DMS53 treated with DMSO at 0.1 percent for 48 hours (cell line): ENCODE data around the gene COQ9.
"Not testable (repeated sequence)": the region's sequence is repeated elsewhere in the genome, so short reads cannot be mapped to it uniquely, and the experiment has no call there.

ENCODE experiments used
- DNase-seq: peaks from one replicate; lab custom pipeline; 2025; ENCODE audit not compliant: unreplicated experiment; lab: John Stamatoyannopoulos, UW

COQ9 gene, protein sequence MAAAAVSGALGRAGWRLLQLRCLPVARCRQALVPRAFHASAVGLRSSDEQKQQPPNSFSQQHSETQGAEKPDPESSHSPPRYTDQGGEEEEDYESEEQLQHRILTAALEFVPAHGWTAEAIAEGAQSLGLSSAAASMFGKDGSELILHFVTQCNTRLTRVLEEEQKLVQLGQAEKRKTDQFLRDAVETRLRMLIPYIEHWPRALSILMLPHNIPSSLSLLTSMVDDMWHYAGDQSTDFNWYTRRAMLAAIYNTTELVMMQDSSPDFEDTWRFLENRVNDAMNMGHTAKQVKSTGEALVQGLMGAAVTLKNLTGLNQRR

DNA sequence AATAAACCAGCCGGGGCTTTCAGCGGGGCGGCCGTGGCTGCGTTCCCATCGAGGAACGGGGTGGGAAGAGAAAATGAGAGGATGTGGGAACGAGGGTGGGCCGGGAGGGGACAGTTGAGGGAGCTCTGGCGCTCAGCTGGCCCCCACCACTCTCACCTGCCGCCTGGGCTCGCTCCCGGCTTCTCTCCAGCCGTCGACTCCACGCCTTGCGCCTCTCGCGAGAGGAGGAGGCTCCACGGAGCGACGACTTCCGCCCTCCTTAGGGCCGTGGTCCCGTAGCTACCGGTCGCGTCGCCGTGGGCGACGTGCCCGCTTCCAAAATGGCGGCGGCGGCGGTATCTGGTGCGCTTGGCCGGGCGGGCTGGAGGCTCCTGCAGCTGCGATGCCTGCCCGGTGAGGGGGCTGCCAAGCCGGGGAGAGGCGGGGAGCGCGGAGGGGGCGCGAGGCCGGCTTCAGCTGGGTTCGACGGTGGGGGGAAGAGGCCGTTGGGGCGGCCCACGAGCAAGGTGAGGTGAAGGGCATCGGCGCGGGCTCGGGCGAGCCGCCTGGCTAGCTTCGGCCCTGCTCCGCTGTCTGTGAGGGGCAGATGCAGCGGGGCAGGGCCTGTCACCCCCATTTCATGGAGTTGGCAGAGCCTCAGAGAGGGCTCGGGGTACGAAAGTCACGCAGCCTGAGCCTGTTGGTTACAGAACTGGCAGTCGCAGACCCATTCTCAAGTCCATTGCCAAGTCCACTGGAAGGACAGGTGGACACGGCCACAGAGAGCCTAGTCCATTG, at the start of gene COQ9, which contains the start of gene CIAPIN1:
TSS of gene COQ9 (plus strand) at position 294 of the 777 bp plus-strand sequence. CDS start at position 321, 27 bp downstream.
TSS of gene CIAPIN1 (minus strand) at position 200 of the 777 bp plus-strand sequence. CDS start 6,457 bp downstream, outside the sequence.
- peak; percentile 79 for DNase-seq

- DNase-seq, result not testable (repeated sequence)
These were observed 49.8 kb upstream of the COQ9 start for GRCh38 chr16:57397493-57397892.

DNA sequence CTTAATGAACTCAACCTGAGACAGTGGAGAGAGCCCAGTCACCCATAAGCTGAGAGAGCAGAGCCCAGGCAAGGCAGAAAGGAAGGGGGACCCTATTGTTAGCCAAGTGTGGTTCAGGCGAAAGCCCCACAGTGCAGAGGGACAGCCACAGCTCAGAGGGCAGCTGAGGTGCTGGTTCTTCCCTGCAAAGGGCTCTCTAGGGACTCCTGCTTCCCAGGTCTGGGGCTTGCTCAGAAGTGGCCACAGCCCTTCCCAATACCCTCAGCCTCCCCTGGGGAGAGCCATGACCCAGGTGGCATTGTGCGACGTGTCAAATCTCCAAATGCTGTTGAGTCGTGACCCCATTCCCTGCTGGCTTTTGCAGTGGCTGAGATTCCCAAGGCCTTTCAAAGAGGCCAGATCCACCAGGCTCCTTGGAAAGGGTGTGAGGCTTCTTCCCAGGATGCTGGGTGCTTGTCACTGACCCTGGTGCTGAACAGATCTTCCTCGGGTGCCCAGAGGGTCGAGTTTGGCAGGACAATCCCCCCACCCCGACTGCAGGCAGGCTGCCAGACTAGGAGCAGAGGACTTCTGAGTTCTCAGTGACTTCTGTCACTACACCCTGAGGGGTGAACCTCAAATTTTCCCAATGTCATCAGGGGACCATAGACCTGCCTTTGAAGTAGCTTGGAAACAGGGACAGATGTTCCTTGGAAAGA, 45.2 kb upstream of the COQ9 start:
- no peak for DNase-seq

DNA sequence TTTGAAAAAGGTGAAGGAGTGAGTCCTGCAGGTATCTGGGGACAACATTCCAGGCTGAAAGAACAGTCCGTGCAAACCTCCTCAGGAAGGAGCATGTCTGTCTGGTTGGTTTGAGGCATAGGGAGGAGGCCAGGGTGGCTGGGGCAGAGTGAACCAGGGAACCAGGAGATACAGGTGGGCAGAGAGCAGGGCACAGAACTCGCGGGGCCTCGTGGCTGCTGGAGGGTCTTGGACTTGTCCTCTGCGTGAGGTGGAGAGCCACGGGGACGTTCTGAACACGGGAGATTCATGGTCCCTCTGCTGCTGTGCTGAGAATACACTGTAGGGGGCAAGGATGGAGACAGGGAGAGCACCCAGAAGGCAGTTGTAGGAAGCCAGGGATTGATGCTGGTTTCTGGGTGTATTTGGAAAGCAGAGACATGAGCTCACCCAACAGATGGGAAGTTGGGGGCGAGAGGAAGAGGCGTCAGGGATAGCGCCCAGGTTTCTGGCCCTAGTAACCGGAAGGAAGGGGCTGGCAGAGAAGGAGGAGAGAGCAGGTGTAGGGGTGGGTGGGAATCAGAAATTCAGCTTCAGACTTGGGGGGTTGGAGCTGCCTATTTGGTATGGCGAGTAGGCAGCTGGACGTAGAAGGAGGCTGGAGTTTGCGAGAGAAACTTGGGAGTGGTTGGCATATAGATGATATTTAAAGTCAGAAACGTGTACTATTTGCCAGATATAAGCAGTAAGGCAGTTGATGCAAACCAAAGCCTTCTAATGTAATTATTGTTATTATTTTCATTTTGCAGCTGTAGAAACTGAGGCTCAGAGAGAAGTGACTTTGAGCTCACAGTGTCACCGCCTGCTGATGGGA, 43.1 kb upstream of the COQ9 start, which contains the start of gene CCL17:
TSS of gene CCL17 (plus strand) at position 803 of the 853 bp plus-strand sequence. CDS start 9,166 bp downstream, outside the sequence.
- no peak for DNase-seq

DNA sequence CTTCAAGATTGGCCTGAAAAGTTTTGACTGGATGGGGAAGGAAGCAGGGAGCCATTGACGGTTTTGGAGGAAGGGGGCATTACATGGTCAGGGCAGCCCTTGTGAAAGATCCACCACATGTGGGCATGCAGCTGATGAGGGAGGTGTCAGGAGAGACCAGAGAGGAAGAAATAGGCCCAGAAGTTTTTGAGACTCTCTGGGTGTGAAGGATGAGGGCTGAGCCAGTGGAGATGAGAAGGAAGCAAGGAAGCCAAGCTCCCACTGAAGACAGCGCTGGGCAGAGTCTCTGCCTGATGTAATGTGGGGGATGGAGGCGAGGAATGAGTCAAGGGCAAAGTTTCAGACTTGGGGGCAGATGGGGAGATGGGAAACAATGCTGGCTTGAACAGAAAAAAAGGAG, 42.2 kb upstream of the COQ9 start:
- no peak for DNase-seq

GRCh38 chr16:57406881-57407280, 40.4 kb upstream of the COQ9 start:
- DNase-seq, result no peak

- no peak for DNase-seq
These were observed 39.5 kb upstream of the COQ9 start for GRCh38 chr16:57407521-57408353.

DNA sequence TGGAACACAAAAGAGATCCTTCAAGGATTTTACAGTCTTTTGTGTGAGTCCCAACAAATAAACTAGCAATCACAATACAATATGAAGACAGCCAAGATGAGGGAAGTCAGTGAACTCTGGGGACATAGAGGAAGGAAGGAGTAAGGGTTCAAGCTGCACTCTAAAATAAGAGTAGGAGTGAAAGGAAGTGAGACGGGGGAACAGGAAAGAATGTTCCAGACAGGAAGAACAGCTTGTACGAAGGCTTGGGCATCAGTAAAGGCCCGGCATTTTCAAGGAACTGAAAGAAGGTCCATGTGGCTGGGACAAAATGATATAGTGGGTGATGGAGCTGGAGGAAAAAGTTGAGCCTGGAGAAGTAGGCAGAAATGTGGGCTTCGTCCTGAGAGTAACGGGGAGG, 38.2 kb upstream of the COQ9 start:
- DNase-seq, result no peak

DNA sequence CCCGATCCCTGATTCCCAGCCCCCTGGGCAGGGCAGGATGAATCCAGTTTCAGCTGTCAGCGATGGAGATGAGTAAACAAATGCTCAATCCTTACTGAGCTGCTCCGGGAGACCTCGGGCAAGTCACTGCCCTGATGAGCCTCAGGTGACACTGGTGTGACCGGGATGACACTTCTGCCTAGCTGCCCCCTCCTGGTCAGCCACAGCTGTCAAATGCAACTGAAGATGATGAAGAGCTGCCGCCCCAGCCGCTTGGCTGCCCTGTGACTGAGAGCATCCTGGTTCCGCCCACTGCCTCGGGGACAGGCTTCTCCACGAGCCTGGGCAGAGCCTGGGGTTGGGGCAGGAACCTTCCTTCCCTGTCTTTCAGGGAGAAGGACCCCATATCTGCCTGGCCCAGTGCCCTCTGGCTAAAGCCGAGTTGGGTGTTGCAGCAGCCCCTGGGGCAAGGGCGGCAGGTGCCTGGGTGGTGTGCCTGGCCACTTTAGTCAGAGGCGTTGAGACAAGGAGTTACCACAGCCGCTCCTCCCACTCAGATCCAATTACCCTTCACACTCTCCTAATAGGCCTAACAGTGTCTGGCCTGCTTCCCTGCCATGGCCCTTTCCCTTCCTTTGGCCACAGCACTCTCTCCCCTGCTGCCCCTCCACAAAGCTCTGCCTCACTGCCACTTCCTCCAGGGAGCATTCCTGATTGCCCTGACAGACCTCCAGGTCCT, 37.2 kb upstream of the COQ9 start:
- DNase-seq, result peak; percentile 14

DNA sequence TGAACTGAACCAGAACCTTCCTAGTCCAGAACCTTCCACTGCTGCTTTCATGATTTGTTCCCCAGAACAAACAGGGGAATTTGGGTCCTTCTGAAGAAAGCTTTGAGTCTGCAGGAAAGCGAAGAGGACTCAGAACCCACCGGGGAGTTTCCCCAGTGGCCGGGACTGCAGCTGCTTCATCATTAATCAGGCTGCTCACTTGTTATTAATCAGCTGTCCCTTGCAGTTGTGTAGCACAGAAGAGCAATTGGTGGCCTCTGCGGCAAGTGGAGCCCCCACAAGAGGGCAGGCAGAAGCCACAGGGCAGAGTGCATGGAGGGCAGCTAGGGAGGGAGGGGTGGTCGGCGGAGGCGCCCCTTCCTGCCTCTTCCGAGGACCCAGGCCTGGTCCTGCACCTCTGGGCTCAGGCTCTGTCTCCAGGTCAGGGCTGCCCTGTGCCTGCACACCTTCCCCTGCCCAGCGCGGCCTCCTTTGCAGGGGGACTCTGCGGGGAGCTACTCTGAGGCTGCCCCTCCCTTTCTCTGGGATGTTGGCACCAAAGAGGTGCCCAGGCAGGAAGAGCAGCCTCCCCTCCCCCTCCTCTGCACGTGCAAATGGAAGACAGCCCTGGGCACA, 35.8 kb upstream of the COQ9 start:
- DNase-seq, result no peak

DNA sequence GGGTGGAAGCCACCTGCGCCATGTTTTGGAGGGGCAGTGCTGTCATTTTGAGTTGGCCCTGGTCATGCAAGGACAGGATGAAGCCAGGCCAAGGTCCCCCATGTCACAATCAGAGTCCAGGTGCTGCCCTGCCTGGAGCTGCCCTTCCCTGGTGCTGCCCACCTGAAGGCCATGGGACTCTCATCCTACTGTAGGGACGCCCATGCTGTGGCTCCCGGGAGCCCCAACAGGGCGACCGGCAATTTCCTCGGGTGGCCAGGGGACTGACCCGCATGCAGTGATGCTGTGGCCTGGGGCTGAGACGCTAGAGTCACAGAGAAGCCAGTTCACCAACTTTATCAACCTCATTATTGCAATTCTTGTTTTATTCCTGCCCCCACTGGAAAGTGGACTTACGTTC, 34.7 kb upstream of the COQ9 start:
- no peak for DNase-seq

- no peak for DNase-seq
These were observed 34.0 kb upstream of the COQ9 start for GRCh38 chr16:57413301-57413730.

- DNase-seq, result no peak
These were observed 33.5 kb upstream of the COQ9 start for GRCh38 chr16:57413733-57414132.

DNA sequence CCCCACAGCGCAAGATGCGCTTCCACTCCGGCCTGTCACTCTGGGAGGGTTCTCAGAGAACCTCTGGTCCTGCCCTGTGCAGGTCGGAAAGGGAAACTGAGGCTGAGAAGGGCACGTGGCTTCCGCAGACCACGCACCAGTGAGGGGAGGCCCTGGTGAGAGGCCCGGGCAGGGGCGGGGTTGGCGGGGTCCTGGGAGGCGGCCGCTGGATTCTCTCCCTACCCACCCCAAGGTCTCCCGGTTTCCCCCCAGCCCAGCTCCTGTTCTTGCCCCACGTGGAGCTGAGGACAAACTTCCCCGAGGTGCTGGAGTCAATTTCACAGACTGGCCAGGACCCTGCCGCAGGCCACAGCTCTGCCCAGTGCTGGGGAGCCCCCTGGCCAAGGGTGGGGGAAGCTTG, 31.2 kb upstream of the COQ9 start:
- no peak for DNase-seq

DNA sequence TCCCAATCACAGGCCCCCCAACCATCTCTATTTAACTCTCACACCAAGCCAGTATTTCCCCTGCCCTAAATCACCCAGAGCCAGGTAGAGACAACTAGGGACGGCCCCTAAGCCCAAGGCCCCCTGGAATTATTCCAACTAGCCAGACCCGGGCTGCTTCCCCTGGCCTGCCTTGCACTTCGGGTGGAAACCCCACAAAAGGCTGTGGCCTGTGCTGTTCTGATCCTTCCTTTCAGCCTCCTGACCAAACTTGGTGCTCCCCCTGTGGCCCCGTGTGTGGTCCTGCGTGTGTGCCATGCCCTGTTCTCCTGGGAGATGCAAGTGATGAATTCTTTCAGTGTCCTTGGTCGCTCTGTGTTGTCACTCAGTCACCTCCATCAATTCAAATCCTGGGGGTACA, 27.8 kb upstream of the COQ9 start:
- no peak for DNase-seq

- peak; percentile 58 for DNase-seq
These were observed 25.0 kb upstream of the COQ9 start for GRCh38 chr16:57422026-57422944.

DNA sequence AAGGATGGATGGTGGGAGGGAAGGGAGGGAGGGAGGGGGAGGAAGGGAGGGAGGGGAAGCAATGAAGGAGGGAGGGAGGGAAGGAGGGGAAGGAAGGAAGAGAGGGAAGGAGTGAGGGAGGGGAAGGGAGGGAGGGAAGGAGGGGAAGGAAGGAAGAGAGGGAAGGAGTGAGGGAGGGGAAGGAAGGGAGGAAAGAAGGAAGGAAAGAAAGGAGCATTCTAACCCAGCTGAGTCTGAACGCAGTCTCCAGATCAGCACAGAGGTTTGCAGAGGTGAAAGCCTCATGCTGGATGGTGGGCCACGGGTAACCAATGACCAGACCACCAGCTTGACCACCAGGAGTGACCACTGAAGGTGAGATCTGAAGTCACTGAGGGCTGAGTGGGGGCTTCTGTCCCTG, 24.1 kb upstream of the COQ9 start:
- no peak for DNase-seq

DNA sequence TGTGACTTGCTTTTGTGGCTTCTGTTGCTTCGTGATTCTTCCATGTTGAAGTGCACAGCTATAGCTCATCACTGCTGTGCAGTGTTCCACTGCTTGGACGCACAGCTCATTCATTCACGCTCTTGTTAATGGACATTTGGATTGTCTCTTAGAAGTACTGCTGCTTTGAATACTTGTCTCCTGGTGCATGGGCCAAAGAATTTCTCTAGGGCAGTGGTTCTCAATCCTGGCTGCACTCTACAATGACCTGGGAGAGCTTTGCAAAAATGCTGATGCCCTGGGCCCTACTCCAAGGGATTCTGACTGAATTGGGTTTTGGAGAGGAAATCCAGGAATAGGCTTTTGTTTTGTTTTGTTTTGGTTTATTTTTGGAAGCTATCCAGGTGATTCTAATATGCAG, 22.7 kb upstream of the COQ9 start:
- DNase-seq, result no peak
